Hematopoietic multipotent progenitor cell treated with erythropoietin and hydrocortisone succinate and interleukin-3 and kit ligand, for 17 days (in vitro differentiated cells): ENCODE data around the gene LIN37.

Experiments used
- DNase-seq: peaks from one replicate; pipeline ENCODE4 v3.0.0-alpha.2; 2015; ENCODE audit warnings: low spot score

The LIN37 gene

DNA sequence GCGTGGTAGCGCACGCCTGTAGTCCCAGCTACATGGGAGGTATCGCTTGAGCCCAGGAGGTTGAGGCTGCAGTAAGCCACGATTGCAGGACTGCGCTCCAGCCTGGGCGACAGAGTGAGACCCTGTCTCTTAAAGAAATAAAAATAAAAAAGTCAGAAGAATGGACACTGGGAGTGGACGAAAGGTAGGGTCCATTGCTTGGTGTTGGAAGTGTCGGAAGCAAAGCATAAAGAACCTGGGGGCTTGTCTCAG is 26.6 kb downstream of the LIN37 start:
- DNase-seq: no peak

GRCh38 chr19:35775298-35776101 is 27.1 kb downstream of the LIN37 start, which contains the start of gene ARHGAP33:
Gene ARHGAP33, plus strand, starts transcription at chr19:35775564. Its CDS starts 95 bp downstream, at chr19:35775659.
- DNase-seq: peak; percentile 97

- no peak for DNase-seq
These were observed 27.9 kb downstream of the LIN37 start for GRCh38 chr19:35776102-35776788.

- DNase-seq: no peak
These were observed 28.9 kb downstream of the LIN37 start for GRCh38 chr19:35777086-35777841.

DNA sequence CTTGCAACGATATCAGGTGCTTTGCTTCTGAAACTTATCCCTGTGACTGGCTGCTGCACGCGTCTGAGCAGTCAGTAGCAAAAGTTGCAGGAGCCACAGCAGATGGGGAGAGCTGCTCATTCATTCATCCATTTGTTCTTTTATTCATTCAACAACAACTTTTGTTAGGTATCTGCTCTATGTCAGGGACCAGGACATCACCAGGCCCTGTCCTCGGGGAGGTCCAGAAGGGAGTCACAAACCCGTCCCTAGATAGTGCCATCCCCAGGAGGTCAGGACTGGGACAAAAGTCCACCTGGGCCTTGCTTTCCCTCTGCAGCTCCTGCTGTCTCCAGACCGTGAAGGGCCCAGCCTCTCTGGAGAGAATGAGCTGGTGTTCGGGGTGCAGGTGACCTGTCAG is 29.6 kb downstream of the LIN37 start:
- DNase-seq: no peak

- DNase-seq: no peak
These were observed 30.7 kb downstream of the LIN37 start for GRCh38 chr19:35779033-35779432.

DNA sequence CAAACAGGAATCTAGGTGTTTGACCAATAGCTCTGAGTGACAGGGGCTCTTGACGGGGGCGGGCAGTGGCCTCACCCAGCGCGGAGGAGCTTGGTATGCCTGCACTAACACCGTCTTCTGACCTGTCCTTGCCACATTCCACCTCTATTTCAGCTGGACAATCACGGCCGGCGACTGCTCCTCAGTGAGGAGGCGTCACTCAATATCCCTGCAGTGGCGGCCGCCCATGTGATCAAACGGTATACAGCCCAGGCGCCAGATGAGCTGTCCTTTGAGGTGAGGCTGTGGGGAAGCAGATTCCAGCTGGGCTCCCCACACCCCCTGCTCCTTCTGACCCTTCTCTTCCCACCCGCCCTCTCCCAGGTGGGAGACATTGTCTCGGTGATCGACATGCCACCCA is 31.7 kb downstream of the LIN37 start:
- no peak for DNase-seq

GRCh38 chr19:35780717-35781116 is 32.3 kb downstream of the LIN37 start:
- DNase-seq: no peak

DNA sequence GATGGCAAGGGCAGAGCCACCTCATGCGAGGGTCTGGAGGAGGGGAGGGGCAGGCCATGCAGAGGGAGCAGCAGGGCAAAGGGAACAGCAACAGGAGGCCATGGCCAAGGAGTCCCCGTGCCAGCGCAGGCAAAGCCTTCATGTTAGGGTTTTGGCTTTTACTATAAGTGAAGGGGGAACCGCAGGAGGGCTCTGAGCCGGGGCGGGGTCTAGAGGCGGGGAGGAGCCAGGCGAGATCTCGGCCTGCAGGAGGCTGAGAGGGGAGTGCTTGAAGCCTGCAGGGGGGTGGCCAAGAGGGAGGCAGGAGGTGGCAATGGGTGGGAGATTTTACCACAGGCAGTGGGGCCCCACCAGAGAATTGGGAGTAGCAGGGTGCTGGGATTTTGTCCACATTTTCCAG is 33.3 kb downstream of the LIN37 start:
- DNase-seq: no peak

GRCh38 chr19:35782589-35782988 is 34.2 kb downstream of the LIN37 start:
- DNase-seq: no peak

DNA sequence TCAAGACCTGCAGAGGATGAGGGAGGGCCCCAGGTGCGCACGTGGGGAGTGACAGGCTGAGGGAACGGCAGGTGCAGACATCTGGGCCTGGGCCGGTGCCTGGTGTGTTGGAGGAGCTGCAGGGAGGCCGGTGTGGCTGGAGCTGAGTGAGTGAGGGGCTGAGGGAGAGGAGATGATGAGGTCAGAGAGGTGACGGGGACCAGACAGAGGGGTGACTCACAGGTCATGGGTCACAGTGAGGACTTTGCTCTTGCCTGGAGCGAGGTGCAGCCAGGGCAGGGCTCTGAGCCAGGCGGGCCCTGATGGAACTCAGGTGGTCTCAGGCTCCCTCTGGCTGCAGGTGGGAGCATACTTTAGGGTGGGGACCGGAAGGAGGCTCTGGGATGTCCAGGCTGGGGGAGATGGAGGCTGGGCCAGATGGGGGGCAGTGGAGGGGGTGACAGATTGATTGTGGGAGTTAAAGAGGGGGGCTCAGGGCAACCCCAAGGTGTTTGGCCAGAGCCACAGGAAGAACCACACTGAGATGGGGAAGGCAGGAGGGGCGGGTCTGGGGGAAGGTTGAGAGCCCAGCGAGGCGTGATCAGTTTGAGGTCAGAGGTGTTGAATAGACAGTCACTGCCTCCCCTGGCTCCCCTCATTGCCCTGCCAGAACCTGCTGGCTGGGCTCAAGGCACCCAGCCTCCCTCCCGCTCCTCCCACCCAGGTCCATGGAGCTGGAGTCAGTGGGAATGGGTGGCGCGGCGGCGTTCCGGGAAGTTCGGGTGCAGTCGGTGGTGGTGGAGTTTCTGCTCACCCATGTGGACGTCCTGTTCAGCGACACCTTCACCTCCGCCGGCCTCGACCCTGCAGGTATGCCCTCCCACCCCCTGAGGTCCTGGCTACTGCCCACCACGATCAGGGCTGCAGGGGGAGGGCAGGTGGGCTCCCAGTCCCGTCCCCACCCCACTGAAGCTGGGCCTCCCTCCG is 35.4 kb downstream of the LIN37 start:
- DNase-seq: no peak

- DNase-seq: no peak
These were observed 36.3 kb downstream of the LIN37 start for GRCh38 chr19:35784503-35785338.

- DNase-seq: no peak
These were observed 36.9 kb downstream of the LIN37 start for GRCh38 chr19:35785339-35785627.

DNA sequence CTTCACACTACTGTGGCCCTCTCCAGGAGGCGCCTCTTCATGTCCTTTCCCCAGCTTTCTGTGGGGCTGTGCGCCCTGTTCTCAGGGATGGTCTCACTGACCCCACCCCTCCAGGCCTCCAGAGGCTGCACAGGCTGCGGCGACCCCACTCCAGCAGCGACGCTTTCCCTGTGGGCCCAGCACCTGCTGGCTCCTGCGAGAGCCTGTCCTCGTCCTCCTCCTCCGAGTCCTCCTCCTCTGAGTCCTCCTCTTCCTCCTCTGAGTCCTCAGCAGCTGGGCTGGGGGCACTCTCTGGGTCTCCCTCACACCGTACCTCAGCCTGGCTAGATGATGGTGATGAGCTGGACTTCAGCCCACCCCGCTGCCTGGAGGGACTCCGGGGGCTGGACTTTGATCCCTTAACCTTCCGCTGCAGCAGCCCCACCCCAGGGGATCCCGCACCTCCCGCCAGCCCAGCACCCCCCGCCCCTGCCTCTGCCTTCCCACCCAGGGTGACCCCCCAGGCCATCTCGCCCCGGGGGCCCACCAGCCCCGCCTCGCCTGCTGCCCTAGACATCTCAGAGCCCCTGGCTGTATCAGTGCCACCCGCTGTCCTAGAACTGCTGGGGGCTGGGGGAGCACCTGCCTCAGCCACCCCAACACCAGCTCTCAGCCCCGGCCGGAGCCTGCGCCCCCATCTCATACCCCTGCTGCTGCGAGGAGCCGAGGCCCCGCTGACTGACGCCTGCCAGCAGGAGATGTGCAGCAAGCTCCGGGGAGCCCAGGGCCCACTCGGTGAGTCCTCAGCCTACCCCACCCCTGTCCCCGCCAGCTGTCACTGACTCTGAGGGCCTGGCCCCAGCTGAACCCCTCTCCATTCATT is 38.2 kb downstream of the LIN37 start:
- no peak for DNase-seq

DNA sequence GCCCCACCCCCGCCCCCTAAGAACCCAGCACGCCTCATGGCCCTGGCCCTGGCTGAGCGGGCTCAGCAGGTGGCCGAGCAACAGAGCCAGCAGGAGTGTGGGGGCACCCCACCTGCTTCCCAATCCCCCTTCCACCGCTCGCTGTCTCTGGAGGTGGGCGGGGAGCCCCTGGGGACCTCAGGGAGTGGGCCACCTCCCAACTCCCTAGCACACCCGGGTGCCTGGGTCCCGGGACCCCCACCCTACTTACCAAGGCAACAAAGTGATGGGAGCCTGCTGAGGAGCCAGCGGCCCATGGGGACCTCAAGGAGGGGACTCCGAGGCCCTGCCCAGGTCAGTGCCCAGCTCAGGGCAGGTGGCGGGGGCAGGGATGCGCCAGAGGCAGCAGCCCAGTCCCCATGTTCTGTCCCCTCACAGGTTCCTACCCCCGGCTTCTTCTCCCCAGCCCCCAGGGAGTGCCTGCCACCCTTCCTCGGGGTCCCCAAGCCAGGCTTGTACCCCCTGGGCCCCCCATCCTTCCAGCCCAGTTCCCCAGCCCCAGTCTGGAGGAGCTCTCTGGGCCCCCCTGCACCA is 38.9 kb downstream of the LIN37 start:
- no peak for DNase-seq

- no peak for DNase-seq
These were observed 40.0 kb downstream of the LIN37 start for GRCh38 chr19:35788205-35788960.

DNA sequence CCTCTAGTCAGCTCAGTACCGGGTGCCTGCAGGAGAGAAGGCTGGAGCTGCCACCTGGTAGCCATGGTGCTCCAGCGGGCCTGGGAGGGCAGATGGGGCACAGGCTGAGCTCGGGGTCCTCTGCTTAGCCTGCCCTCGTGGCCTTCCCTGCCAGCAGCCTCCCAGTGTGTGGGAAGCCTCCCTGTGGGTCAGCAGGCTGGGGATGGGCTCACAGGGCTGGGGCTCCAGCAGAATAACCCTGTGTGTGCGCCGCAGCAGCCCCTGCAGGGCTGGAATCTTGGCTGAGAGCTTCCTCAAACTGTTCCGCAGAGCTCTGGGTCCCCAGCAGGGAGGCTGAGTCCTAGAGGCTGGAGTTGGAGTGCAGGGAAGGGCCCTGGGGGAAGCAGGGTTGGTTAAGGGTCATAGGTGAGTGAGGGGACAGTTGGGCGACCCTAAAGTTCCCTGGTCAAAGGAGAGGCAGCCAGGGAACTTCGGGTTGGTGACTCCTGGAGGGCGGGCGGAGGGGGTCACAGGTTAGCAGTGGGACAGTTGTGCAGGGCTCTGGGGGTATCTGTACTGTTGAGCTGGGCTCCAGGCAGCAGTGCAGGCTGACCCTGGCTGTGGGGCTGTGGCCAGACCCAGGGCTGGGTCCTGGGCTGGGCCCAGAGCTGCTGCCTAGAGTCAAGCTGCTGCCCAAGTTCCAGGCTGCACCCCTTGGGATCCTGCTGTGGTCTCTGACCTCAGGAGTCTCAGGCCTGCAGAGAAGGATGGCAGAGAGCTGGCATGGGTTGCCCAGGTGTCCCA is 41.0 kb downstream of the LIN37 start:
- DNase-seq: no peak
